HG02798 (cell line): ENCODE measurements around the gene GDPD3.

Source experiments
- ATAC-seq: cut with Tn5 transposase; IDR thresholded peaks from one replicate; pipeline ENCODE4 v1.9.1; 2021; ENCODE audit warnings: mild to moderate bottlenecking; ENCODE audit not compliant: unreplicated experiment, poor library complexity

Gene GDPD3

GRCh38 chr16:30063278-30063892 is 50.0 kb downstream of the GDPD3 start:
- ATAC-seq, result no peak

DNA sequence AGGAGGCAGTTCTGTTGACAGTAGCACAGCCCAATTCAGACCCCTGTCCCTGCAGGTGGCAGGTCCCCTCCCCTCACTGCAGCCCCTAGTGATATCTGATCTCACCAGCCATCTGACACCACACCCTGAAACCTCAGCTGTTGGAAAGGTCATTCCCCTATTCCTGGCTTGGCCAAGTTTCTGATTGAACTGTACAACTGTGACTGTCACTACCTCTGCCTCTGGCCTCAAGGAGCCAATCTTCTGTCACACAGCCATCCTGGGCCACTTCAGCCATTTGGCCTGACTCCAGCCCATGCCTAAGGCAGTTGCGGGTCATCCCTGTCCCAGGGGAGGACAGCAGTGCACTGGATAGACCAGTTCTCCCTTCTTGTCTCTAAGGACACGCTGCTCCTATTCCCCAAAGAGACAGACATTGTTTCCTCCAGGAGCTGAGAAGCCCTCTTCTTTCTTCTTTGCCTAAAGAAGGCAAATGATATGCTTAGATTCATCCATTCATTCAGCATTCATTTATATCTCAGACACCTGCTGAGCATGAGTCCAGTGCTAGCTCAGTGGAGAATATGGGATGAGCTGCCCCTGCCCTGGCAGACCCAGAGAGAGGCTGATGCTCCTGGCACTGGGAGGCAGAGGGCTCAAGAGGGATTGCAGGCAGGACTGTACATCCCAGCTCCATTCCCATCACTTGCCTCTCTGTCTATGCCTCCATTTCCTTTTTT is 52.3 kb downstream of the GDPD3 start:
- ATAC-seq, result no peak

DNA sequence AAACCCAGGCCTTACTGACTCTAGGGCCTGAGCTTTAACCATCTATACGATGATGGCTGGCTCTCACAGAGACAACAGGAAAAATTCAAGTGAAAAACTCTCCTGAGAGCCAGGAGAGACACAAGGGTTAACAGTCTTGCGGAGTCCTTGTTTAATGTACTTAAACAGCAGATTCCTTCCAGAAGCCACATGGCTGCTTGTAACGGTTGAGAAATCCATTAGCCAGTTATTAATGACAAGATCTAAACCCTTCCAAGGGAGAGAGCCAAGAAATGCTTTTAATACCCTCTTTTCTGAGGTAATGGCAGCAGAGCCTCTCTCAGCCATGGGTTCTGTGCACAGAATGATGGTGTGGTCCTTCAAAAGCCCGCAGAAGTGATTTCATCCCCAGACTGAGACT is 53.0 kb downstream of the GDPD3 start:
- ATAC-seq, result no peak

- no peak for ATAC-seq
Observed at GRCh38 chr16:30054959-30055553, 58.3 kb downstream of the GDPD3 start.
